KMS-11 (cell line): Measurements from ENCODE around the gene ZNF629.

ENCODE experiments used
- H2AFZ ChIP-seq: fragments of 200-600 bp; sonication (generic); 2 replicates; pipeline ENCODE4 v1.6.1; 2016; ENCODE audit warnings: antibody characterized with exemption, mixed run types, low read depth
- H3K27ac ChIP-seq: fragments of 200-600 bp; sonication (generic); 2 replicates; pipeline ENCODE4 v1.6.1; 2016; ENCODE audit warnings: mild to moderate bottlenecking, mixed run types
- H3K27me3 ChIP-seq: fragments of 200-600 bp; sonication (generic); 2 replicates; pipeline ENCODE4 v1.6.1; 2017; ENCODE audit warnings: mild to moderate bottlenecking, low read depth, mixed run types, moderate library complexity; ENCODE audit not compliant: insufficient read depth
- H3K36me3 ChIP-seq: fragments of 200-600 bp; sonication (generic); 2 replicates; pipeline ENCODE4 v1.6.1; 2017; ENCODE audit warnings: mild to moderate bottlenecking, mixed run types; ENCODE audit not compliant: insufficient read depth
- H3K4me1 ChIP-seq: fragments of 200-600 bp; sonication (generic); 2 replicates; pipeline ENCODE4 v1.6.1; 2016; ENCODE audit warnings: mild to moderate bottlenecking, low read depth, mixed run types; ENCODE audit not compliant: poor library complexity, severe bottlenecking
- H3K4me2 ChIP-seq: fragments of 200-600 bp; sonication (generic); 2 replicates; pipeline ENCODE4 v1.7.0; 2016; ENCODE audit warnings: mild to moderate bottlenecking, mixed run types
- H3K4me3 ChIP-seq: fragments of 200-600 bp; sonication (generic); IDR thresholded peaks from 2 replicates; pipeline ENCODE4 v1.6.1; 2017; ENCODE audit warnings: low read depth, low read length, mixed read lengths; ENCODE audit not compliant: insufficient read depth
- H3K79me2 ChIP-seq: fragments of 200-600 bp; sonication (generic); 2 replicates; pipeline ENCODE4 v1.6.1; 2016; ENCODE audit warnings: low read depth, mixed run types; ENCODE audit not compliant: insufficient read depth
- H3K9ac ChIP-seq: fragments of 200-600 bp; sonication (generic); 2 replicates; pipeline ENCODE4 v1.6.1; 2016; ENCODE audit warnings: mild to moderate bottlenecking, mixed run types
- H4K20me1 ChIP-seq: fragments of 200-600 bp; sonication (generic); 2 replicates; pipeline ENCODE4 v1.6.1; 2016; ENCODE audit warnings: mild to moderate bottlenecking, mixed run types; ENCODE audit not compliant: insufficient read depth
- TF ChIP-seq, protein P1 (sequence below): fragments of 200-600 bp; sonication (generic); conservative IDR thresholded peaks from 2 replicates; pipeline ENCODE4 v1.6.1; 2017; ENCODE audit warnings: low read depth, mild to moderate bottlenecking, antibody characterized with exemption, low read length, moderate library complexity, mixed read lengths

The ZNF629 gene

DNA sequence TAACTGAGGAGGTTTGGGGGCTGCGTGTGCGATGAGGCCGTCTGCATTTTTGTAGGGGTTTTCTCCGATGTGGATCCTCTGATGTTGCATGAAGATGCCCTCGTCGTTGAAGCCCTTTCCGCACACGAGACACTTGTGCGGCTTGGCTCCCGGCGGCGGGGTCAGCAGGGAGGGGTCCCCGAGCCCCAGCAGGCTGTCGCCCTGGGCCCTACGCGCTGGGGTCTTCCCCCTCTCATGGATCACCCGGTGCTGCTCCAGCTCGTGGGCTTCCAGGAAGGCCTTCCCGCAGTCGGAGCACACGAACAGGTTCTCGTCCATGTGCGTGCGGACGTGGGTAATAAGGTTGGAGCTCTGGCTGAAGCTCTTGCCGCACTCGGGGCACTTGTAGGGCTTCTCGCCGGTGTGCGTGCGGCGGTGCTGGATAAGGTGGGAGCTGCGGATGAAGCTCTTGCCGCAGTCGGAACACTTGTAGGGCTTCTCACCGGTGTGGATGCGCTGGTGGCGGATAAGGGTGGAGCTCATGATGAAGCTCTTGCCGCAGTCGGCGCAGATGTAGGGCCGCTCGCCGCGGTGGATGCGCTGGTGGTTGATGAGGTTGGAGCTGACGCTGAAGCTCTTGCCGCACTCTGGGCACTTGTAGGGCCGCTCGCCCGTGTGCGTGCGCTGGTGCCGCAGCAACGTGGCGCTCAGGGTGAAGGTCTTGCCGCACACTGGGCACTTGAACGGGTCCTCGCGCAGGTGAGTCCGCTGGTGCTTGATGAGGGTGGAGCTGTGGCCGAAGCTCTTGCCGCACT is 4.3 kb downstream of the ZNF629 start:
- TF ChIP-seq, protein P1, sequence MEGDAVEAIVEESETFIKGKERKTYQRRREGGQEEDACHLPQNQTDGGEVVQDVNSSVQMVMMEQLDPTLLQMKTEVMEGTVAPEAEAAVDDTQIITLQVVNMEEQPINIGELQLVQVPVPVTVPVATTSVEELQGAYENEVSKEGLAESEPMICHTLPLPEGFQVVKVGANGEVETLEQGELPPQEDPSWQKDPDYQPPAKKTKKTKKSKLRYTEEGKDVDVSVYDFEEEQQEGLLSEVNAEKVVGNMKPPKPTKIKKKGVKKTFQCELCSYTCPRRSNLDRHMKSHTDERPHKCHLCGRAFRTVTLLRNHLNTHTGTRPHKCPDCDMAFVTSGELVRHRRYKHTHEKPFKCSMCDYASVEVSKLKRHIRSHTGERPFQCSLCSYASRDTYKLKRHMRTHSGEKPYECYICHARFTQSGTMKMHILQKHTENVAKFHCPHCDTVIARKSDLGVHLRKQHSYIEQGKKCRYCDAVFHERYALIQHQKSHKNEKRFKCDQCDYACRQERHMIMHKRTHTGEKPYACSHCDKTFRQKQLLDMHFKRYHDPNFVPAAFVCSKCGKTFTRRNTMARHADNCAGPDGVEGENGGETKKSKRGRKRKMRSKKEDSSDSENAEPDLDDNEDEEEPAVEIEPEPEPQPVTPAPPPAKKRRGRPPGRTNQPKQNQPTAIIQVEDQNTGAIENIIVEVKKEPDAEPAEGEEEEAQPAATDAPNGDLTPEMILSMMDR, result no peak
- H3K4me2 ChIP-seq, result no peak overlapping the region
- H3K4me1 ChIP-seq, result peaks cover 5% of the 10 kb centered on the region
- no peak overlapping the region for H3K4me3 ChIP-seq
- no peaks in the 10 kb centered on the region for H4K20me1 ChIP-seq
- H3K27ac ChIP-seq, result no peak overlapping the region
- H3K79me2 ChIP-seq, result no peaks in the 10 kb centered on the region
- H3K9ac ChIP-seq, result no peak overlapping the region
- H3K36me3 ChIP-seq, result no peaks in the 10 kb centered on the region
- H2AFZ ChIP-seq, result no peak overlapping the region
- peaks cover 3% of the 10 kb centered on the region; the same call in 1 of the 2 replicates for H3K27me3 ChIP-seq

DNA sequence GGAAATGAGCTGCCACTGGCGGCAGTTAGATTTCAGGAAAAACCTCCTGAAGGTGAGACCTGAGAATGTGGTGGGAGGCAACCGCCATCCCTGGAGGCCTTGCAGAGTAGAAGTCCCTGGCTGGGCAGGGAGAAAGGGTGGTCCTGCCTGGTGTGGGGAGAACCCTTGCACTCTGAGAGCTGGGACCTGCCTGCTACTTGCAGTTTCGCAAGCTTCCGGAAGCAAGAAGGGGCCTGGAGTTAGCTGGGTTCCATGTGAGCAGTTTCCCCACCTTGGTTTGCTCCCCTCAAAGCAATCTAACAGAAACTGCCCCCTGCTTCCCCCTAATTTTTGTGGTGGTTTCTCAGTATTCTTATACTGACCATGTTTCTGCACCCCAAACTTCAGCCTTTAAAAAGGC is 6.5 kb downstream of the ZNF629 start:
- H3K27ac ChIP-seq, result no peak overlapping the region
- TF ChIP-seq, protein P1, result no peak
- no peak overlapping the region for H2AFZ ChIP-seq
- no peaks in the 10 kb centered on the region for H3K79me2 ChIP-seq
- no peaks in the 10 kb centered on the region for H4K20me1 ChIP-seq
- H3K4me2 ChIP-seq, result no peak overlapping the region
- no peak overlapping the region for H3K9ac ChIP-seq
- no peaks in the 10 kb centered on the region for H3K4me1 ChIP-seq
- H3K27me3 ChIP-seq, result no peaks in the 10 kb centered on the region
- no peak overlapping the region for H3K4me3 ChIP-seq
- H3K36me3 ChIP-seq, result no peaks in the 10 kb centered on the region

DNA sequence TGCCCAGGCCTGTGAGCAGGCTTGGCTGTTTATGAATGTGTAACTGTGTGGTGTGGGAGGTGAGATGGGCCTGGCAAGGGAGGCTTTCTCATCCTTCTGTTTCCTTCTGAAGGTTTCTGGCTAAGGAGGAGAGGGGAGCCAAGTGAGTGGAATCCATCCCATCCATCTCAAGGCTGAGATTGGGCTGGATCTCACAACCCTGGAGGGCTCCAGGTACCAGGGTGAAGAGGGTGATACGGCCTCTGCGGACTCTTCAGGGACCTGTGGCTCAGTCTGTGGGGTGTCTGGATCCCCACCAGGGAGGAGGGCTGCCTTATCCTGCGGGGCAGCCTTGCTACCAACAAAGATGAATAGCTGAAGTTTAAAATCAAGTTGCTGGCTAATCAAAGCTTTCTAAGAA is 7.0 kb downstream of the ZNF629 start:
- Histone ChIP-seq H3K27me3 (no peaks in the 10 kb centered on the region), H3K79me2 (no peaks in the 10 kb centered on the region), H3K4me3 (no peak overlapping the region), H4K20me1 (no peaks in the 10 kb centered on the region), H3K4me2 (no peak overlapping the region), H3K27ac (no peak overlapping the region), H2AFZ (no peak overlapping the region), H3K36me3 (no peaks in the 10 kb centered on the region), H3K4me1 (no peaks in the 10 kb centered on the region), H3K9ac (no peak overlapping the region)
- TF ChIP-seq, protein P1, result no peak

DNA sequence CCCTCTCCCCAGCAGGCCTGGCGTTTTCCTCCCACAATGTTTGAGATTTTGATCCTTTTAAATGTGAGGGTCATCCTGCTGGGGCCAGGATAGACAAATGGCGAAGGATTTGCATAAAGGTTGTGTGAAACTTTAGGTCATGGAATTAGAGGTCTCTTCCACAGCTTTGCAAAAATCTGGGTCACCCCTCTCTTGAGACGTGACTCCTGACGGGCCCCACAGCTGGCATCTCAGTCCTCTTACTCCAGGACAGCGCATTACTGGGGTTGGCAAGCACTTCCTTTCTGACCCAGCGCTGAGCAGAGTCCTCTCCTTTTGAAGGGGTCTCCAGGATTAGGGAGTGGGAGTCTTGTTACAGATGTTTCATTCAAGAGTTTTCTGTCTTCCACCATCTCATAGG is 7.4 kb downstream of the ZNF629 start:
- H3K9ac ChIP-seq, result no peak overlapping the region
- H3K4me2 ChIP-seq, result no peak overlapping the region
- H3K4me1 ChIP-seq, result no peaks in the 10 kb centered on the region
- H3K27ac ChIP-seq, result no peak overlapping the region
- no peaks in the 10 kb centered on the region for H3K36me3 ChIP-seq
- H2AFZ ChIP-seq, result no peak overlapping the region
- TF ChIP-seq, protein P1, result no peak
- no peaks in the 10 kb centered on the region for H3K79me2 ChIP-seq
- H3K27me3 ChIP-seq, result no peaks in the 10 kb centered on the region
- no peak overlapping the region for H3K4me3 ChIP-seq
- H4K20me1 ChIP-seq, result no peaks in the 10 kb centered on the region
